ENCODE measurements around the gene LARGE2. TPM values are rescaled to one million over a fixed set of nuclear protein-coding genes. Genes with fewer than 3 reads are reported as not detected.

LARGE2 gene
- total RNA-seq, 6 donors from 2014 or later, result 4.3 to 10.6 (median 7.1) TPM

- ATAC-seq (ENCODE audit: low FRiP score in 2 of 2) (no peak), DNase-seq (no peak)
- H3K27ac ChIP-seq, result no peak overlapping the region
- TF ChIP-seq POLR2A (IDR thresholded peaks at IDR 0.05), result no peak
- TF ChIP-seq EP300 (IDR thresholded peaks at IDR 0.05), result no peak
- TF ChIP-seq POLR2AphosphoS5 (IDR thresholded peaks at IDR 0.05), result no peak
- no peak for TF ChIP-seq CTCF (IDR thresholded peaks at IDR 0.05)
- H3K4me1 ChIP-seq, result peaks cover 0 to 15% (median 8%) of the 10 kb centered on the region in 4 donors
- H3K9me3 ChIP-seq, result no peaks in the 10 kb centered on the region
- no peaks in the 10 kb centered on the region for H3K27me3 ChIP-seq
- H3K36me3 ChIP-seq, result peaks cover 29 to 54% (median 39%) of the 10 kb centered on the region in 4 donors
- H3K4me3 ChIP-seq, result no peak overlapping the region
- WGBS, 2 donors, result 69 to 89% methylated on average over 2 to 8 of the region's 8 CpGs
These were observed 8.6 kb downstream of the LARGE2 start for GRCh38 chr11:45930951-45931570.

DNA sequence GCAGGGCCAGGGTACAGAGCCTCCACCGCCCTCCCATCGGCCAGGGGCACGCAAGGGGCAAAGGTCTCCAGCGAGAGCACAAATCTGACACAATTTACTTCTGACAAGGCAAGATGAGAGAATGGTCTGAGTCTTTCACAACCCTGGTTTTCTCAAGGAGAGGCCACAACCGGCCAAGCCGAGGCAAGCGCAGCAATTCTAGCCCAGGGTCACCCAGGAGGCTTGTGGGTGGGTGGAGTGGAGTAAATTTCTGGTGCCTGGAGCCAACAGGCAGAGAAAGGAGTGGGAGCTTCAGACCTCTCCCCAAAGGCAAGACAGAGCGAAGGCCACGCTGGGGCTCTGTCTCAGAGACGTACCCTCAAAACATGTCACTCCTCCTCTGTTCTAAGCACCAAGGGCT is 9.3 kb downstream of the LARGE2 start:
- WGBS, 2 donors, result 88% methylated on average over 6 to 10 of the region's 10 CpGs
- DNase-seq, result no peak
- no peaks in the 10 kb centered on the region for H3K27me3 ChIP-seq
- no peak overlapping the region for H3K27ac ChIP-seq
- no peak overlapping the region for H3K4me3 ChIP-seq
- no peak for ATAC-seq (ENCODE audit: low FRiP score in 2 of 2)
- TF ChIP-seq POLR2A (IDR thresholded peaks at IDR 0.05) (no peak), EP300 (IDR thresholded peaks at IDR 0.05) (no peak), POLR2AphosphoS5 (IDR thresholded peaks at IDR 0.05) (no peak), CTCF (IDR thresholded peaks at IDR 0.05) (no peak)
- peaks cover 29 to 61% (median 42%) of the 10 kb centered on the region in 4 donors for H3K36me3 ChIP-seq
- peaks cover 0 to 15% (median 8%) of the 10 kb centered on the region in 4 donors for H3K4me1 ChIP-seq
- H3K9me3 ChIP-seq, result no peaks in the 10 kb centered on the region

DNA sequence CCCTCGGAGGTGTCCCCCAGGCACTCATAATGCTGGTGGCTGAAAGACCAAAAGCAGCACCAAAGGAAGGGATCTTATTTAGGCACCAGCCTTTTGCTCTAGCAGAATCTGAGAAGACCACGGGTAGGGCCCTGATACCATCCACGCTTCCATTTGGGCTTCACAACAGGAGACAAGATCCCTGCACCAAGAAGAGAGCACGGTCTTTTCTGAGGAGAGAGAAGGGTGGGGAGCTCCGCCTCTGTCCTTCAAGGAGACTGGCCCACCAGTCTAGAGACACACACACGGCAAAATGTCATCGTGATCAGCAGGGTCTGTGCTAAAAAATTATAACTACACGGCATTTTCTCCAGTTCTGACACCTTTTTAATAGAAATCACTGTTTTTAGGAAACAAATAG is 9.8 kb downstream of the LARGE2 start:
- 88 to 89% methylated on average over 8 of the region's 8 CpGs for WGBS, 2 donors
- no peaks in the 10 kb centered on the region for H3K9me3 ChIP-seq
- H3K4me1 ChIP-seq, result peaks cover 0 to 15% (median 8%) of the 10 kb centered on the region in 4 donors
- no peak overlapping the region for H3K4me3 ChIP-seq
- peaks cover 31 to 66% (median 44%) of the 10 kb centered on the region in 4 donors for H3K36me3 ChIP-seq
- H3K27ac ChIP-seq, result no peak overlapping the region
- TF ChIP-seq EP300 (IDR thresholded peaks at IDR 0.05), result no peak
- no peak for TF ChIP-seq CTCF (IDR thresholded peaks at IDR 0.05)
- no peak for TF ChIP-seq POLR2AphosphoS5 (IDR thresholded peaks at IDR 0.05)
- TF ChIP-seq POLR2A (IDR thresholded peaks at IDR 0.05), result no peak
- ATAC-seq (ENCODE audit: low FRiP score in 2 of 2), result no peak
- H3K27me3 ChIP-seq, result no peaks in the 10 kb centered on the region
- DNase-seq, result no peak

DNA sequence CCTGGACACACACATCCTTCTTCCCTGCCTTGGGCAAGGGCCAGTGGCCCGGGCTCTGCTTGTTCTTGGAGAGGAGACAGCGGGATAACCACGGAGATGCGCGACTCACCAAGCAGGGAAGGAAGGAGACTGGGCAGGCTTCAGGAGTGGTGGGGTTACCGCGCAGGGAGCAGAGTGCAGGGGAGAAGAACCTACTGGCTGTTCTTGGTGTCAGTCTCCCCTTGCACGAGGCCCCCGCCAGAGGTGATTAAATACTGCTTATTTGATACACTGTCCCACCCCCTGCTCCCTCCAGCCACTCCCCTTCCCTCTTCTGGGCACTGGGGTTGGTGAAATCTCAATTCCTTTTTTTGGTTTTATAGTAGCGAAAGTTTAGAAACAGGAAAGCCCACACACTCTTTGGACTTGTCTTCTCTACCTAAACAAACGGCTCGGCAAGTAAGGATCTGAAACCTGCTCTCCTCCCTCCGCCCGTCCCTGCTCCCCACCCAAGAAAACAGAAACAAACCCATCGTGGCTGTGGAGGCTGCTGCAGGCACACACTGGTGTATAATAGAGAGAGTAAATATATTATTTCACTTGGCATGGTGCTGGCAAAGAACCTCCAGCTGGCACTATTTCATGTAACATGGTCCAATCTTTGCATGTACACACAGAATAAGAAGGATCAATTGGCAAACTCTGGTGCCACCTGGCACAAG is 10.8 kb downstream of the LARGE2 start:
- DNase-seq (no peak), ATAC-seq (ENCODE audit: low FRiP score in 2 of 2) (no peak)
- no peak for TF ChIP-seq POLR2A (IDR thresholded peaks at IDR 0.05)
- TF ChIP-seq CTCF (IDR thresholded peaks at IDR 0.05), result no peak
- no peak for TF ChIP-seq EP300 (IDR thresholded peaks at IDR 0.05)
- no peak for TF ChIP-seq POLR2AphosphoS5 (IDR thresholded peaks at IDR 0.05)
- Histone ChIP-seq H3K4me3 (no peak overlapping the region), H3K4me1 (peaks cover 0 to 15% (median 8%) of the 10 kb centered on the region in 4 donors), H3K27ac (no peak overlapping the region), H3K27me3 (no peaks in the 10 kb centered on the region), H3K36me3 (peaks cover 39 to 77% (median 54%) of the 10 kb centered on the region in 4 donors), H3K9me3 (no peaks in the 10 kb centered on the region)
- WGBS, 2 donors, result 71 to 72% methylated on average over 15 of the region's 15 CpGs
